ENCODE results near the gene CCDC57. TPM values are rescaled to one million over a fixed set of nuclear protein-coding genes. Genes with fewer than 3 reads are reported as not detected.

The CCDC57 gene
- total RNA-seq, 1 experiment from 2014 or later, result 140 TPM

- ChIA-PET CTCF (no interaction called here), POLR2A (ENCODE audit: unreplicated experiment) (no interaction called here)
- no peaks in the 10 kb centered on the region for H3K36me3 ChIP-seq (ENCODE audit: low read depth)
Observed at GRCh38 chr17:82080048-82080788, 132.4 kb downstream of the CCDC57 start.

DNA sequence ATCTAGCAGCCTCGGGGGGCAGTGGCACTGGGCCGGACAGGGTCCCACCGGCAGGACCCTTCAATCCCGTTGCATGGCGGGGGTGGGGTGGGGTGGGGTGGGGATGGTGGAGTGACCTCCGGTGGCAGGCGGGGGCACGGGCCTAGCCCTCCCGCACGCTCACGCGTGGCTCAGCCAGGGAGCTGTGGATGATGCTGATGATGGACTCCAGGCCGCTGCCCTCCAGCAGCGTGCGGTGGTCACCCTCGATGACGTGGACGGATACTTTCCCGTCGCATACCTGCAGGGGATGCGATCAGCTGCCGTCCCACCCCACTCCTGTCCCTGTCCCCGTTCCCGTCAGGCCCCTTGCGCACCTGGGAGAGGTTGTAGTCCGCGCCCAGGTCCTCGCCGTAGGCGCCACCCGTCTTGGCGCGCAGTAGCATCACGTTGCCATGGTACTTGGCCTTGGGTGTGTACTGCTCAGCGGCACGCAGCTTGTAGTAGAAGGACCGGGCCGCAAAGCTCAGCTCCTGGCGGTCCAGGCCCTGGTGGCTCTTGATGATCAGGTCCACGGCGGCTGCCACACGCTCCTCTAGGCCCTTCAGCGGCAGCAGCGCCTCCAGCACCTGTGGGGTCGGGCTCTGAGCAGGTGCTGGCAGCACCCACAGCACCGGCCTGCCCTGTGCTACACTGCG is 133.5 kb downstream of the CCDC57 start:
- ChIA-PET POLR2A (ENCODE audit: unreplicated experiment) (no interaction called here), CTCF (no interaction called here)
- no peaks in the 10 kb centered on the region for H3K9me3 ChIP-seq (ENCODE audit: insufficient read depth, low read depth)
- H3K36me3 ChIP-seq (ENCODE audit: low read depth), result no peaks in the 10 kb centered on the region
- H3K79me2 ChIP-seq (ENCODE audit: low read depth), result no peaks in the 10 kb centered on the region
- BruUV-seq (replicated peaks), result no TSS peak
- no peak for TF ChIP-seq CTCF (conservative IDR thresholded peaks at IDR 0.05)
- H3K27ac ChIP-seq, result no peak overlapping the region
- H2AFZ ChIP-seq, result no peak overlapping the region
- no peaks in the 10 kb centered on the region for H3K27me3 ChIP-seq (ENCODE audit: insufficient read depth, low read depth)
- no peak overlapping the region for H3K4me3 ChIP-seq
- no peaks in the 10 kb centered on the region for H3K9me2 ChIP-seq (ENCODE audit: insufficient read depth)
- no peak overlapping the region for H3K4me2 ChIP-seq
- intact Hi-C loops (cut with micrococcal nuclease; ENCODE audit: unreplicated experiment), result no loop called here
- no peaks in the 10 kb centered on the region for H3K4me1 ChIP-seq (replicated peaks; ENCODE audit: insufficient read depth)
- DNase-seq, result no peak
- peaks cover 20% of the 10 kb centered on the region for H3F3A ChIP-seq (ENCODE audit: insufficient read depth, low read depth)
- peaks cover 14% of the 10 kb centered on the region for H4K20me1 ChIP-seq (ENCODE audit: insufficient read depth)

More at GRCh38 chr17:82080048-82080788, 132.4 kb downstream of the CCDC57 start:
- Histone ChIP-seq H3K4me1 (replicated peaks; ENCODE audit: insufficient read depth) (no peaks in the 10 kb centered on the region), H3K27me3 (ENCODE audit: insufficient read depth, low read depth) (no peaks in the 10 kb centered on the region), H3K4me3 (no peak overlapping the region), H3F3A (ENCODE audit: insufficient read depth, low read depth) (peaks cover 20% of the 10 kb centered on the region), H3K79me2 (ENCODE audit: low read depth) (no peaks in the 10 kb centered on the region), H3K27ac (no peak overlapping the region), H3K9me3 (ENCODE audit: insufficient read depth, low read depth) (no peaks in the 10 kb centered on the region), H3K9me2 (ENCODE audit: insufficient read depth) (no peaks in the 10 kb centered on the region), H2AFZ (no peak overlapping the region), H3K4me2 (no peak overlapping the region), H4K20me1 (ENCODE audit: insufficient read depth) (peaks cover 14% of the 10 kb centered on the region)
- no peak for DNase-seq
- intact Hi-C loops (cut with micrococcal nuclease; ENCODE audit: unreplicated experiment), result no loop called here
- no TSS peak for BruUV-seq (replicated peaks)
- no peak for TF ChIP-seq EZH2 (IDR thresholded peaks at IDR 0.05; ENCODE audit: low read depth)

DNA sequence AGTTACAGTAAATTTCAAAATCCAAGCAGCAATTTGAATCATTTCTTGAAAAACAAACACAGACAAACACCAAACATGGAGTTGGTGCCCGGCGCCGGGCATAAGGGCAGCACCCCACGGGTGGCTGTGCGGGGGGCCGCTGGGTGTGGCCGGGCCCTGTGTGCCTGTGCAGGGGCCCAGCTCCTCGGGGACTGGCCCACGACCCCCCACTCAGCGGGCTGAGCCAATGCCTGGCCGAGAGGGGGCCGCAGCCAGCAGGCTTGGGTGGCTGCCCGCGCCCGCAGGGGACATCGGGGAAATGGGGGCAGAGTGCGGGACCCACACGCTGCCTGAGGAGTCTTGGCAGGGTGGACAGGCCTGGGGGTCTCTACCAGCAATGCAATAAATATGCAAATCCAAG is 134.2 kb downstream of the CCDC57 start:
- TSS peak; percentile 15 for BruUV-seq (replicated peaks)
- Histone ChIP-seq H3K4me2 (no peak overlapping the region), H3F3A (ENCODE audit: insufficient read depth, low read depth) (peaks cover 20% of the 10 kb centered on the region), H3K4me3 (no peak overlapping the region), H3K9me3 (ENCODE audit: insufficient read depth, low read depth) (no peaks in the 10 kb centered on the region), H3K79me2 (ENCODE audit: low read depth) (no peaks in the 10 kb centered on the region), H3K27me3 (ENCODE audit: insufficient read depth, low read depth) (no peaks in the 10 kb centered on the region), H3K27ac (no peak overlapping the region), H3K36me3 (ENCODE audit: low read depth) (no peaks in the 10 kb centered on the region), H4K20me1 (ENCODE audit: insufficient read depth) (peaks cover 14% of the 10 kb centered on the region), H3K9me2 (ENCODE audit: insufficient read depth) (no peaks in the 10 kb centered on the region), H3K4me1 (replicated peaks; ENCODE audit: insufficient read depth) (no peaks in the 10 kb centered on the region), H2AFZ (no peak overlapping the region)
- CTCF ChIA-PET, result no interaction called here
- POLR2A ChIA-PET (ENCODE audit: unreplicated experiment), result no interaction called here
- intact Hi-C loops (cut with micrococcal nuclease; ENCODE audit: unreplicated experiment), result no loop called here
- no peak for DNase-seq
- TF ChIP-seq CTCF (conservative IDR thresholded peaks at IDR 0.05) (no peak), EZH2 (IDR thresholded peaks at IDR 0.05; ENCODE audit: low read depth) (no peak)

All from PC-9 (cell line).